Neuronal stem cell (in vitro differentiated cells): ENCODE results near the gene FRMD5.
A peak's percentile ranks its signal among the peaks of the same experiment; 100 is the strongest.

ENCODE experiments used
- DNase-seq: peaks from one replicate; pipeline ENCODE4 v3.0.0-alpha.2; 2013; ENCODE audit warnings: low spot score
- H2AFZ ChIP-seq: one replicate; pipeline ENCODE4 v1.6.1; 2013; ENCODE audit warnings: mild to moderate bottlenecking, low read length, inconsistent platforms
- H2AK5ac ChIP-seq: 2 replicates; pipeline ENCODE4 v1.6.1; 2013; ENCODE audit warnings: low read depth, mild to moderate bottlenecking, inconsistent platforms, low read length, moderate library complexity, mixed read lengths
- H2BK120ac ChIP-seq: 2 replicates; pipeline ENCODE4 v1.6.1; 2013; ENCODE audit warnings: low read depth, mild to moderate bottlenecking, inconsistent platforms, low read length, moderate library complexity, mixed read lengths
- H2BK12ac ChIP-seq: one replicate; pipeline ENCODE4 v1.6.1; 2013; ENCODE audit warnings: low read length, inconsistent platforms
- H2BK15ac ChIP-seq: 2 replicates; pipeline ENCODE4 v1.6.1; 2013; ENCODE audit warnings: mild to moderate bottlenecking, low read length, inconsistent platforms, mixed read lengths
- H2BK5ac ChIP-seq: one replicate; pipeline ENCODE4 v1.6.1; 2013; ENCODE audit warnings: inconsistent platforms, mild to moderate bottlenecking, low read length, moderate library complexity
- H3K14ac ChIP-seq: one replicate; pipeline ENCODE4 v1.6.1; 2013; ENCODE audit warnings: low read length, inconsistent platforms
- H3K18ac ChIP-seq: 2 replicates; pipeline ENCODE4 v1.6.1; 2013; ENCODE audit warnings: low read length, inconsistent platforms
- H3K23ac ChIP-seq: 2 replicates; pipeline ENCODE4 v1.6.1; 2013; ENCODE audit warnings: low read depth, mild to moderate bottlenecking, mixed read lengths, low read length, inconsistent platforms; ENCODE audit not compliant: poor library complexity
- H3K27ac ChIP-seq: replicated peaks from 3 replicates; pipeline ENCODE4 v1.5.1; 2013; ENCODE audit warnings: low read length, inconsistent platforms
- H3K27me3 ChIP-seq, 3 experiments: 2 replicates each; pipeline ENCODE4 v1.6.1; 2013; ENCODE audit warnings: low read length in 3 of 3, mild to moderate bottlenecking in 2 of 3, inconsistent platforms in 1 of 3, low read depth in 1 of 3, mixed read lengths in 1 of 3, moderate library complexity in 1 of 3; ENCODE audit not compliant: control insufficient read depth in 3 of 3, insufficient read depth in 3 of 3
- H3K36me3 ChIP-seq, 2 donors: replicated peaks in 1 of 2; 2 replicates each; pipeline ENCODE4 v1.6.1; 2013; ENCODE audit warnings: low read length in 2 of 2; ENCODE audit not compliant: control insufficient read depth in 2 of 2, insufficient read depth in 2 of 2
- H3K4ac ChIP-seq: 2 replicates; pipeline ENCODE4 v1.6.1; 2013; ENCODE audit warnings: inconsistent platforms, mild to moderate bottlenecking, low read length, moderate library complexity
- H3K4me1 ChIP-seq, 2 donors: 1 replicate in 1 of 2; 2 replicates in 1 of 2; pipeline ENCODE4 v1.6.1; 2013; ENCODE audit warnings: low read length in 2 of 2, low read depth in 1 of 2; ENCODE audit not compliant: control insufficient read depth in 2 of 2, insufficient read depth in 1 of 2
- H3K4me2 ChIP-seq: one replicate; pipeline ENCODE4 v1.6.1; 2013; ENCODE audit warnings: mild to moderate bottlenecking, low read length, inconsistent platforms; ENCODE audit not compliant: insufficient read depth, poor library complexity, severe bottlenecking
- H3K4me3 ChIP-seq, 2 donors: 2 replicates each; pipeline ENCODE4 v1.5.1; 2013; ENCODE audit warnings: low read length in 2 of 2, mild to moderate bottlenecking in 2 of 2, inconsistent platforms in 1 of 2, moderate library complexity in 1 of 2
- H3K79me1 ChIP-seq: one replicate; pipeline ENCODE4 v1.6.1; 2013; ENCODE audit warnings: low read depth, mild to moderate bottlenecking, inconsistent platforms, low read length, moderate library complexity
- H3K9ac ChIP-seq: one replicate; pipeline ENCODE4 v1.6.1; 2013; ENCODE audit warnings: mild to moderate bottlenecking, low read depth, low read length, inconsistent platforms; ENCODE audit not compliant: poor library complexity
- H3K9me3 ChIP-seq, 2 donors: replicated peaks in 1 of 2; 2 replicates each; pipeline versions ENCODE3 to v1.6.1; 2013; ENCODE audit warnings: low read length in 2 of 2, mild to moderate bottlenecking in 2 of 2, inconsistent platforms in 1 of 2, low read depth in 1 of 2, mixed read lengths in 1 of 2, moderate library complexity in 1 of 2; ENCODE audit not compliant: control insufficient read depth in 2 of 2, insufficient read depth in 1 of 2
- H4K8ac ChIP-seq: one replicate; pipeline ENCODE4 v1.6.1; 2013; ENCODE audit warnings: low read depth, mild to moderate bottlenecking, inconsistent platforms, low read length, moderate library complexity
- H4K91ac ChIP-seq: one replicate; pipeline ENCODE4 v1.6.1; 2013; ENCODE audit warnings: low read length, low read depth, mild to moderate bottlenecking, inconsistent platforms; ENCODE audit not compliant: poor library complexity
- WGBS, 2 donors: extraction: QIAGEN DNeasy Blood & Tissue Kit; methylation state at CpG; one replicate each; pipeline ENCODE4 v1.1.7; 2013; ENCODE audit warnings: missing lambda C conversion rate in 2 of 2, mixed read lengths in 1 of 2; ENCODE audit not compliant: insufficient read length in 2 of 2, insufficient replicate concordance in 1 of 2; ENCODE audit errors: extremely low coverage in 2 of 2; 5-methylcytosine and 5-hydroxymethylcytosine counted together

FRMD5 gene

GRCh38 chr15:44132057-44132456 lies 63.0 kb downstream of the FRMD5 start:
- H3K9ac ChIP-seq, result no peak overlapping the region
- H3K27me3 ChIP-seq, result no peaks in the 10 kb centered on the region
- H3K4ac ChIP-seq, result no peak overlapping the region
- no peak overlapping the region for H2AFZ ChIP-seq
- H3K27ac ChIP-seq, result no peak overlapping the region
- no peak overlapping the region for H3K4me2 ChIP-seq
- peaks cover 2% of the 10 kb centered on the region for H3K79me1 ChIP-seq
- H4K91ac ChIP-seq, result no peak overlapping the region
- H4K8ac ChIP-seq, result no peak overlapping the region
- peak overlapping the region in 1 of 2 donors; percentile 52 for H3K4me3 ChIP-seq
- no peak overlapping the region for H2BK15ac ChIP-seq
- no peak overlapping the region for H3K14ac ChIP-seq
- H2BK5ac ChIP-seq, result no peak overlapping the region
- no peak overlapping the region for H2BK120ac ChIP-seq
- no peaks in the 10 kb centered on the region for H3K4me1 ChIP-seq
- no CpG with 5 or more reads among the region's 10 CpGs for WGBS, 2 donors
- H2AK5ac ChIP-seq, result no peak overlapping the region
- H2BK12ac ChIP-seq, result no peak overlapping the region
- H3K9me3 ChIP-seq, result no peaks in the 10 kb centered on the region
- no peak for DNase-seq
- no peak overlapping the region for H3K18ac ChIP-seq
- H3K36me3 ChIP-seq, result no peaks in the 10 kb centered on the region
- no peak overlapping the region for H3K23ac ChIP-seq

GRCh38 chr15:44130778-44131177 lies 64.3 kb downstream of the FRMD5 start:
- Histone ChIP-seq H4K8ac (no peak overlapping the region), H3K4ac (no peak overlapping the region)
- no peak for DNase-seq

GRCh38 chr15:44129911-44130310 lies 65.2 kb downstream of the FRMD5 start:
- no peak overlapping the region for H3K4me2 ChIP-seq
- H3K4me3 ChIP-seq, result no peak overlapping the region
- no peak overlapping the region for H4K8ac ChIP-seq
- no peak overlapping the region for H2BK120ac ChIP-seq
- no peak for DNase-seq
- no peak overlapping the region for H3K14ac ChIP-seq
- no peaks in the 10 kb centered on the region for H3K9me3 ChIP-seq
- H3K27ac ChIP-seq, result no peak overlapping the region
- no peak overlapping the region for H3K23ac ChIP-seq
- H4K91ac ChIP-seq, result no peak overlapping the region
- H2AK5ac ChIP-seq, result no peak overlapping the region
- H3K4ac ChIP-seq, result no peak overlapping the region
- H2BK5ac ChIP-seq, result no peak overlapping the region
- no peak overlapping the region for H3K9ac ChIP-seq
- H2BK15ac ChIP-seq, result no peak overlapping the region
- no peak overlapping the region for H3K18ac ChIP-seq
- H3K36me3 ChIP-seq, result no peaks in the 10 kb centered on the region
- H3K4me1 ChIP-seq, result no peaks in the 10 kb centered on the region
- peaks cover 0 to 2% (median 0%) of the 10 kb centered on the region in 3 experiments for H3K27me3 ChIP-seq
- peaks cover 2% of the 10 kb centered on the region for H3K79me1 ChIP-seq
- H2AFZ ChIP-seq, result no peak overlapping the region
- H2BK12ac ChIP-seq, result no peak overlapping the region
- whole genome bisulfite sequencing, 2 donors, result no CpG with 5 or more reads among the region's 5 CpGs

More at GRCh38 chr15:44130778-44131177, 64.3 kb downstream of the FRMD5 start:
- Histone ChIP-seq H3K18ac (no peak overlapping the region), H2AFZ (no peak overlapping the region), H3K4me3 (no peak overlapping the region), H4K91ac (no peak overlapping the region), H3K27me3 (peaks cover 0 to 2% (median 0%) of the 10 kb centered on the region in 3 experiments), H3K4me2 (no peak overlapping the region), H3K23ac (no peak overlapping the region), H2BK12ac (no peak overlapping the region), H3K14ac (no peak overlapping the region), H2BK15ac (no peak overlapping the region), H3K79me1 (peaks cover 2% of the 10 kb centered on the region), H2BK5ac (no peak overlapping the region), H3K36me3 (no peaks in the 10 kb centered on the region), H3K9me3 (no peaks in the 10 kb centered on the region), H3K9ac (no peak overlapping the region), H3K4me1 (no peaks in the 10 kb centered on the region), H3K27ac (no peak overlapping the region), H2BK120ac (no peak overlapping the region), H2AK5ac (no peak overlapping the region)

GRCh38 chr15:44128443-44128842 lies 66.6 kb downstream of the FRMD5 start:
- H3K14ac ChIP-seq, result no peak overlapping the region
- H4K91ac ChIP-seq, result no peak overlapping the region
- peaks cover 0 to 2% (median 0%) of the 10 kb centered on the region in 3 experiments for H3K27me3 ChIP-seq
- H2BK12ac ChIP-seq, result no peak overlapping the region
- no peak overlapping the region for H3K4me2 ChIP-seq
- H2AFZ ChIP-seq, result no peak overlapping the region
- no peaks in the 10 kb centered on the region for H3K36me3 ChIP-seq
- H4K8ac ChIP-seq, result no peak overlapping the region
- no peak overlapping the region for H3K9ac ChIP-seq
- no peak overlapping the region for H2BK120ac ChIP-seq
- H3K79me1 ChIP-seq, result peaks cover 2% of the 10 kb centered on the region
- H2BK15ac ChIP-seq, result no peak overlapping the region
- H3K4me1 ChIP-seq, result no peaks in the 10 kb centered on the region
- H3K9me3 ChIP-seq, result no peaks in the 10 kb centered on the region
- no peak overlapping the region for H3K4me3 ChIP-seq
- no peak overlapping the region for H2AK5ac ChIP-seq
- H3K18ac ChIP-seq, result no peak overlapping the region
- H3K4ac ChIP-seq, result no peak overlapping the region
- no peak for DNase-seq
- H3K23ac ChIP-seq, result no peak overlapping the region
- H2BK5ac ChIP-seq, result no peak overlapping the region
- no peak overlapping the region for H3K27ac ChIP-seq
